ENCODE data around the gene GSK3B.
A peak's percentile ranks its signal among the peaks of the same experiment; 100 is the strongest.

Gene GSK3B

GRCh38 chr3:119819806-119820205 is 274.4 kb downstream of the GSK3B start:
- Histone ChIP-seq H3K9ac (ENCODE audit: low read length in 2 of 2) (no peak overlapping the region), H3K4me1 (ENCODE audit: control insufficient read depth, insufficient read depth, low read length) (no peaks in the 10 kb centered on the region), H3K9me3 (ENCODE audit: control insufficient read depth in 2 of 2, low read length in 2 of 2) (no peaks in the 10 kb centered on the region), H3K36me3 (ENCODE audit: control insufficient read depth in 2 of 2, insufficient read depth in 2 of 2, low read length in 2 of 2) (peaks cover 0 to 2% of the 10 kb centered on the region in 2 donors), H3K4me3 (ENCODE audit: low read length in 2 of 2) (no peak overlapping the region), H3K27ac (ENCODE audit: low read length) (no peak overlapping the region), H3K27me3 (ENCODE audit: control insufficient read depth in 1 of 2, insufficient read depth in 2 of 2, low read length in 2 of 2) (peaks cover 0 to 2% of the 10 kb centered on the region in 2 donors)

GRCh38 chr3:119818937-119819336 is 275.3 kb downstream of the GSK3B start:
- H3K9ac ChIP-seq (ENCODE audit: low read length in 2 of 2): no peak overlapping the region
- no peaks in the 10 kb centered on the region for H3K36me3 ChIP-seq (ENCODE audit: control insufficient read depth in 2 of 2, insufficient read depth in 2 of 2, low read length in 2 of 2)
- no peaks in the 10 kb centered on the region for H3K4me1 ChIP-seq (ENCODE audit: control insufficient read depth, insufficient read depth, low read length)
- H3K27ac ChIP-seq (ENCODE audit: low read length): no peak overlapping the region
- peaks cover 0 to 5% of the 10 kb centered on the region in 2 donors for H3K27me3 ChIP-seq (ENCODE audit: control insufficient read depth in 1 of 2, insufficient read depth in 2 of 2, low read length in 2 of 2)
- H3K9me3 ChIP-seq (ENCODE audit: control insufficient read depth in 2 of 2, low read length in 2 of 2): no peaks in the 10 kb centered on the region
- H3K4me3 ChIP-seq (ENCODE audit: low read length in 2 of 2): no peak overlapping the region

- Histone ChIP-seq H3K27ac (ENCODE audit: low read length) (no peak overlapping the region), H3K36me3 (ENCODE audit: control insufficient read depth in 2 of 2, insufficient read depth in 2 of 2, low read length in 2 of 2) (no peaks in the 10 kb centered on the region), H3K9me3 (ENCODE audit: control insufficient read depth in 2 of 2, low read length in 2 of 2) (no peaks in the 10 kb centered on the region), H3K4me3 (ENCODE audit: low read length in 2 of 2) (no peak overlapping the region), H3K9ac (ENCODE audit: low read length in 2 of 2) (no peak overlapping the region), H3K4me1 (ENCODE audit: control insufficient read depth, insufficient read depth, low read length) (no peaks in the 10 kb centered on the region), H3K27me3 (ENCODE audit: control insufficient read depth in 1 of 2, insufficient read depth in 2 of 2, low read length in 2 of 2) (peaks cover 0 to 6% of the 10 kb centered on the region in 2 donors)
Measured at GRCh38 chr3:119817583-119818363, 276.5 kb downstream of the GSK3B start.

GRCh38 chr3:119817071-119817470 is 277.2 kb downstream of the GSK3B start:
- no peaks in the 10 kb centered on the region for H3K36me3 ChIP-seq (ENCODE audit: control insufficient read depth in 2 of 2, insufficient read depth in 2 of 2, low read length in 2 of 2)
- no peak overlapping the region for H3K9ac ChIP-seq (ENCODE audit: low read length in 2 of 2)
- no peaks in the 10 kb centered on the region for H3K4me1 ChIP-seq (ENCODE audit: control insufficient read depth, insufficient read depth, low read length)

GRCh38 chr3:119815716-119816115 is 278.5 kb downstream of the GSK3B start:
- Histone ChIP-seq H3K9me3 (ENCODE audit: control insufficient read depth in 2 of 2, low read length in 2 of 2) (no peaks in the 10 kb centered on the region), H3K4me1 (ENCODE audit: control insufficient read depth, insufficient read depth, low read length) (no peaks in the 10 kb centered on the region), H3K4me3 (ENCODE audit: low read length in 2 of 2) (no peak overlapping the region), H3K9ac (ENCODE audit: low read length in 2 of 2) (no peak overlapping the region), H3K27ac (ENCODE audit: low read length) (no peak overlapping the region), H3K36me3 (ENCODE audit: control insufficient read depth in 2 of 2, insufficient read depth in 2 of 2, low read length in 2 of 2) (no peaks in the 10 kb centered on the region), H3K27me3 (ENCODE audit: control insufficient read depth in 1 of 2, insufficient read depth in 2 of 2, low read length in 2 of 2) (peaks cover 0 to 7% of the 10 kb centered on the region in 2 donors)

More at GRCh38 chr3:119817071-119817470, 277.2 kb downstream of the GSK3B start:
- Histone ChIP-seq H3K4me3 (ENCODE audit: low read length in 2 of 2) (no peak overlapping the region), H3K9me3 (ENCODE audit: control insufficient read depth in 2 of 2, low read length in 2 of 2) (no peaks in the 10 kb centered on the region), H3K27ac (ENCODE audit: low read length) (no peak overlapping the region), H3K27me3 (ENCODE audit: control insufficient read depth in 1 of 2, insufficient read depth in 2 of 2, low read length in 2 of 2) (peaks cover 0 to 7% of the 10 kb centered on the region in 2 donors)

GRCh38 chr3:119812491-119813058 is 281.7 kb downstream of the GSK3B start:
- Histone ChIP-seq H3K36me3 (ENCODE audit: control insufficient read depth in 2 of 2, insufficient read depth in 2 of 2, low read length in 2 of 2) (no peaks in the 10 kb centered on the region), H3K27me3 (ENCODE audit: control insufficient read depth in 1 of 2, insufficient read depth in 2 of 2, low read length in 2 of 2) (peaks cover 3 to 9% of the 10 kb centered on the region in 2 donors), H3K9ac (ENCODE audit: low read length in 2 of 2) (no peak overlapping the region), H3K4me1 (ENCODE audit: control insufficient read depth, insufficient read depth, low read length) (peaks cover 2% of the 10 kb centered on the region), H3K27ac (ENCODE audit: low read length) (no peak overlapping the region), H3K9me3 (ENCODE audit: control insufficient read depth in 2 of 2, low read length in 2 of 2) (no peaks in the 10 kb centered on the region), H3K4me3 (ENCODE audit: low read length in 2 of 2) (no peak overlapping the region)

- no peak overlapping the region for H3K27ac ChIP-seq (ENCODE audit: low read length)
- H3K4me3 ChIP-seq (ENCODE audit: low read length in 2 of 2): peak overlapping the region; percentile 52 to 69
- peaks cover 3 to 7% of the 10 kb centered on the region in 2 donors for H3K27me3 ChIP-seq (ENCODE audit: control insufficient read depth in 1 of 2, insufficient read depth in 2 of 2, low read length in 2 of 2)
- H3K9me3 ChIP-seq (ENCODE audit: control insufficient read depth in 2 of 2, low read length in 2 of 2): no peaks in the 10 kb centered on the region
- H3K9ac ChIP-seq (ENCODE audit: low read length in 2 of 2): no peak overlapping the region
- no peaks in the 10 kb centered on the region for H3K36me3 ChIP-seq (ENCODE audit: control insufficient read depth in 2 of 2, insufficient read depth in 2 of 2, low read length in 2 of 2)
- H3K4me1 ChIP-seq (ENCODE audit: control insufficient read depth, insufficient read depth, low read length): peaks cover 2% of the 10 kb centered on the region
Measured at GRCh38 chr3:119810018-119810435, 284.2 kb downstream of the GSK3B start.

GRCh38 chr3:119809249-119810017 is 284.8 kb downstream of the GSK3B start:
- H3K4me3 ChIP-seq (ENCODE audit: low read length in 2 of 2): peak overlapping the region; percentile 52 to 69
- no peak overlapping the region for H3K9ac ChIP-seq (ENCODE audit: low read length in 2 of 2)
- no peaks in the 10 kb centered on the region for H3K9me3 ChIP-seq (ENCODE audit: control insufficient read depth in 2 of 2, low read length in 2 of 2)
- peaks cover 2% of the 10 kb centered on the region for H3K4me1 ChIP-seq (ENCODE audit: control insufficient read depth, insufficient read depth, low read length)
- peaks cover 3 to 7% of the 10 kb centered on the region in 2 donors for H3K27me3 ChIP-seq (ENCODE audit: control insufficient read depth in 1 of 2, insufficient read depth in 2 of 2, low read length in 2 of 2)
- no peaks in the 10 kb centered on the region for H3K36me3 ChIP-seq (ENCODE audit: control insufficient read depth in 2 of 2, insufficient read depth in 2 of 2, low read length in 2 of 2)
- H3K27ac ChIP-seq (ENCODE audit: low read length): no peak overlapping the region

GRCh38 chr3:119808843-119809242 is 285.4 kb downstream of the GSK3B start:
- Histone ChIP-seq H3K27ac (ENCODE audit: low read length) (no peak overlapping the region), H3K9me3 (ENCODE audit: control insufficient read depth in 2 of 2, low read length in 2 of 2) (no peaks in the 10 kb centered on the region), H3K9ac (ENCODE audit: low read length in 2 of 2) (no peak overlapping the region), H3K4me3 (ENCODE audit: low read length in 2 of 2) (no peak overlapping the region), H3K27me3 (ENCODE audit: control insufficient read depth in 1 of 2, insufficient read depth in 2 of 2, low read length in 2 of 2) (peaks cover 3 to 4% of the 10 kb centered on the region in 2 donors), H3K36me3 (ENCODE audit: control insufficient read depth in 2 of 2, insufficient read depth in 2 of 2, low read length in 2 of 2) (no peaks in the 10 kb centered on the region), H3K4me1 (ENCODE audit: control insufficient read depth, insufficient read depth, low read length) (peaks cover 2% of the 10 kb centered on the region)

- Histone ChIP-seq H3K36me3 (ENCODE audit: control insufficient read depth in 2 of 2, insufficient read depth in 2 of 2, low read length in 2 of 2) (no peaks in the 10 kb centered on the region), H3K4me3 (ENCODE audit: low read length in 2 of 2) (no peak overlapping the region)
Measured at GRCh38 chr3:119808244-119808643, 286.0 kb downstream of the GSK3B start.

More at GRCh38 chr3:119808244-119808643, 286.0 kb downstream of the GSK3B start:
- peaks cover 2% of the 10 kb centered on the region for H3K4me1 ChIP-seq (ENCODE audit: control insufficient read depth, insufficient read depth, low read length)
- no peaks in the 10 kb centered on the region for H3K9me3 ChIP-seq (ENCODE audit: control insufficient read depth in 2 of 2, low read length in 2 of 2)
- H3K27ac ChIP-seq (ENCODE audit: low read length): no peak overlapping the region
- H3K9ac ChIP-seq (ENCODE audit: low read length in 2 of 2): no peak overlapping the region
- H3K27me3 ChIP-seq (ENCODE audit: control insufficient read depth in 1 of 2, insufficient read depth in 2 of 2, low read length in 2 of 2): peaks cover 3 to 4% of the 10 kb centered on the region in 2 donors

All from stomach smooth muscle (tissue), 2 donors.